ENCODE results near the gene MFRP. TPM values are rescaled to one million over a fixed set of nuclear protein-coding genes. Genes with fewer than 3 reads are reported as not detected.

MFRP gene
- total and polyA plus RNA-seq, 8 donors: not detected

DNA sequence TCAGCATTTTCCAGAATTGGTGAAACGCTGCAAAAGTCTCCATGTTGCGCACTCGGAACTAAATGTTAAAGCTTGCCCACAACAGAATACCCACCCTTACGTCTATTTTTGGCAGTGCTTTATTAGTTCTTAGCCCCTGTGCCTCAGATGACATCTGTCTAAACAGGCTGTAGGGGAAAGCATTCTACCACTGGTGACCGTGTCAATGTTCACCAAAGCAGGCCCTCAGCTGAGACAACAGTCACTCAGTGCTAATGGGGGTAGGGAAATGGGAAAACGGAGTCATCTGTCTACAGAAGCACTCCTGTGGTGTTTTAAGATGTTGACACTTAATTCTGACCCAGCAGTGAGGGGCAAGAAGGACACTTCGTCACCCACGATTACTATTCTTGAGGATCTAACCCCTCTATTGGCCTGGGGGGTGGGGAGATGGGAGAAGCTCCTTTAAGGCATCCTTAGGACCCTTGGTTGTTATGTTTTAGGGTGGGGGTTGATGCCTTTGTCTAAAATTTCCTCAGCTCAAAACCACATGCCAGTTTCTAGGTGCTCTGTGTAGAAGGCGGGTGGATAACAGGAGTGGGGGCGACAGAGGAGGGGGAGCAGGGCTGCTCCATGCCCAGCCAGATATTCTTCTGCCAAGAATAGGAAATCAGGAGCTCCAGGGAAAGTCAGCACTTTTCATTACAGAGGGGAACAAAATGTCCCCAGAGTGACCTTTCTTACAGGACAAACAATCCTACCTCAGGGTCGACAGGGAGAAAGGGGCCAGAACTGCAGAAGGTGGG lies 15.6 kb upstream of the MFRP start:
- no peak for DNase-seq
- H3K36me3 ChIP-seq: peaks cover 0 to 27% (median 16%) of the 10 kb centered on the region in 4 donors
- intact Hi-C loops (cut with DNase I; ENCODE audit: low total_unique reads): no loop called here
- no peaks in the 10 kb centered on the region for H3K9me3 ChIP-seq
- TF ChIP-seq, protein P1, sequence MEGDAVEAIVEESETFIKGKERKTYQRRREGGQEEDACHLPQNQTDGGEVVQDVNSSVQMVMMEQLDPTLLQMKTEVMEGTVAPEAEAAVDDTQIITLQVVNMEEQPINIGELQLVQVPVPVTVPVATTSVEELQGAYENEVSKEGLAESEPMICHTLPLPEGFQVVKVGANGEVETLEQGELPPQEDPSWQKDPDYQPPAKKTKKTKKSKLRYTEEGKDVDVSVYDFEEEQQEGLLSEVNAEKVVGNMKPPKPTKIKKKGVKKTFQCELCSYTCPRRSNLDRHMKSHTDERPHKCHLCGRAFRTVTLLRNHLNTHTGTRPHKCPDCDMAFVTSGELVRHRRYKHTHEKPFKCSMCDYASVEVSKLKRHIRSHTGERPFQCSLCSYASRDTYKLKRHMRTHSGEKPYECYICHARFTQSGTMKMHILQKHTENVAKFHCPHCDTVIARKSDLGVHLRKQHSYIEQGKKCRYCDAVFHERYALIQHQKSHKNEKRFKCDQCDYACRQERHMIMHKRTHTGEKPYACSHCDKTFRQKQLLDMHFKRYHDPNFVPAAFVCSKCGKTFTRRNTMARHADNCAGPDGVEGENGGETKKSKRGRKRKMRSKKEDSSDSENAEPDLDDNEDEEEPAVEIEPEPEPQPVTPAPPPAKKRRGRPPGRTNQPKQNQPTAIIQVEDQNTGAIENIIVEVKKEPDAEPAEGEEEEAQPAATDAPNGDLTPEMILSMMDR (IDR thresholded peaks at IDR 0.05): no peak
- TF ChIP-seq EP300 (IDR thresholded peaks at IDR 0.05) (no peak), POLR2A (IDR thresholded peaks at IDR 0.05) (no peak), POLR2AphosphoS5 (IDR thresholded peaks at IDR 0.05) (no peak)
- peak overlapping the region in 4 of 5 donors; percentile 71 to 93 (median 87) for H3K27ac ChIP-seq
- peaks cover 40 to 67% (median 57%) of the 10 kb centered on the region in 4 donors for H3K4me1 ChIP-seq
- H3K4me3 ChIP-seq: peak overlapping the region in 3 of 4 donors; percentile 54 to 59 (median 59)
- 77 to 86% (median 83%) methylated on average over 11 of the region's 11 CpGs for WGBS, 5 donors
- H3K27me3 ChIP-seq: peaks cover 0 to 31% (median 20%) of the 10 kb centered on the region in 3 donors

- Histone ChIP-seq H3K9me3 (no peaks in the 10 kb centered on the region), H3K27me3 (peaks cover 0 to 34% (median 20%) of the 10 kb centered on the region in 3 donors), H3K4me1 (peaks cover 39 to 68% (median 60%) of the 10 kb centered on the region in 4 donors), H3K27ac (peak overlapping the region in 4 of 5 donors; percentile 71 to 93 (median 87)), H3K4me3 (peak overlapping the region in 2 of 4 donors; percentile 1 to 54), H3K36me3 (peaks cover 0 to 27% (median 16%) of the 10 kb centered on the region in 4 donors)
- WGBS, 5 donors: 34 to 45% (median 38%) methylated on average over 8 of the region's 8 CpGs
- intact Hi-C loops (cut with DNase I; ENCODE audit: low total_unique reads): no loop called here
- DNase-seq: peak in 1 of 2 donors; percentile 65
- TF ChIP-seq POLR2AphosphoS5 (IDR thresholded peaks at IDR 0.05) (peak in 2 of 3 donors; percentile 43 to 64), EP300 (IDR thresholded peaks at IDR 0.05) (no peak)
Observed at GRCh38 chr11:119361056-119361787, 14.7 kb upstream of the MFRP start.

- Histone ChIP-seq H3K36me3 (peaks cover 0 to 27% (median 16%) of the 10 kb centered on the region in 4 donors), H3K4me1 (peaks cover 28 to 62% (median 53%) of the 10 kb centered on the region in 4 donors), H3K9me3 (no peaks in the 10 kb centered on the region), H3K27ac (peak overlapping the region in 1 of 5 donors; percentile 93), H3K4me3 (no peak overlapping the region), H3K27me3 (peaks cover 0 to 22% (median 13%) of the 10 kb centered on the region in 3 donors)
- WGBS, 5 donors: 79 to 85% (median 84%) methylated on average over 7 to 10 of the region's 10 CpGs
- TF ChIP-seq EP300 (IDR thresholded peaks at IDR 0.05): no peak
- intact Hi-C loops (cut with DNase I; ENCODE audit: low total_unique reads): loop anchor here (10.0 kb wide), 1 partner anchor 115 kb away; no protein-coding TSS in a partner anchor
- no peak for DNase-seq
Observed at GRCh38 chr11:119359365-119360214, 13.1 kb upstream of the MFRP start.

DNA sequence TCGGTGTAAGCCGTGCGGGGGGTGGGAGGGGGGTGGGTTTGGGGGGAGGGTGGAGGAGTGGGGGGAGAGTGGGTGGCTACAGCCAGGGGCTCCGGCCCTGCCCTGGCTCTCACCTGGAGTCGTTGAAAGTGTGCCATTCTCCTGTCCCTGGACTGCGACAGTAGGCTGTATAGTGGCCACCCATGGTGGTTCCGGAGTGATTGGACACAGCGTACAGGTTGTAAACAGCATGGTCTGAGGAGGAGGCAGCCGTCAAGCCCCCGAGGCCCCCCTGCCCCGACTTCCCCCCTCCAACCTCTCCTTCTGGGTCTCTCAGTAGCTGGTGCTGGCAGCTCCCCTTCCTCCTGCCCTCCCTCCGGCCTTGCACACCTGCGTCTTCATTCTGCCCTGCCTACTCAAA lies 10.6 kb upstream of the MFRP start:
- intact Hi-C loops (cut with DNase I; ENCODE audit: low total_unique reads): loop anchor here (10.0 kb wide), 1 partner anchor 118 kb away; no protein-coding TSS in a partner anchor
- 41 to 52% (median 45%) methylated on average over 7 to 13 of the region's 13 CpGs for WGBS, 5 donors
- peak overlapping the region in 4 of 5 donors; percentile 51 to 88 (median 70) for H3K27ac ChIP-seq
- TF ChIP-seq EP300 (IDR thresholded peaks at IDR 0.05) (no peak), POLR2A (IDR thresholded peaks at IDR 0.05) (no peak), POLR2AphosphoS5 (IDR thresholded peaks at IDR 0.05) (no peak)
- TF ChIP-seq, protein P1 (IDR thresholded peaks at IDR 0.05): no peak
- H3K9me3 ChIP-seq: no peaks in the 10 kb centered on the region
- DNase-seq: no peak
- H3K27me3 ChIP-seq: peaks cover 0 to 4% (median 0%) of the 10 kb centered on the region in 3 donors
- peaks cover 13 to 51% (median 38%) of the 10 kb centered on the region in 4 donors for H3K4me1 ChIP-seq
- peak overlapping the region; percentile 41 to 53 (median 51) for H3K4me3 ChIP-seq
- H3K36me3 ChIP-seq: peaks cover 0 to 27% (median 16%) of the 10 kb centered on the region in 4 donors
